ENCODE data around the gene CCSER2. TPM values are rescaled to one million over a fixed set of nuclear protein-coding genes. Genes with fewer than 3 reads are reported as not detected.

Gene CCSER2
- total RNA-seq, 1 experiment from 2014 or later = 28.9 TPM

DNA sequence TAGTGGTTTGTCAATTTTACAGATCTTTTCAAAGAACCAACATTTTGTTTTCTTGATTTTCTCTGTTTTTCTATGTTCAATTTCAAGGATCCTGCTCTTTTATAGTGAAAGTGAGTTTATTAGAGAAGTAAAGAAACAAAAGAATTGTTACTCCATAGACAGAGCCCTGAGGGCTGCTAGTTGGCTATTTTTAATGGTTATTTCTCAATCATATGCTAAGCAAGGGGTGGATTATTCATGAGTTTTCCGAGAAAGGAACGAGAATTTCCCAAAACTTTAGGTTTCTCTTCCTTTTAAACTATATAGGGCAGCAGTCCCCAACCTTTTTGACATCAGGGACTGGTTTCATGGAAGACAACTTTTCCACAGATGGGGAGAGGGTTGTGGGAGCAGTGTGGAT is 165.0 kb downstream of the CCSER2 start:
- intact Hi-C loops (cut with micrococcal nuclease) = loop anchor here (10.0 kb wide), 1 partner anchor 59 kb away; no protein-coding TSS in a partner anchor
- ChIA-PET RAD21 (ENCODE audit: low non-redundant PET in 1 of 2, low total read pairs in 2 of 2, uncharacterized antibody in 2 of 2, unreplicated experiment in 2 of 2) (no interaction called here), POLR2A (no interaction called here), CTCF (no interaction called here)
- TF ChIP-seq POLR2AphosphoS5 (IDR thresholded peaks at IDR 0.05; ENCODE audit: low read depth, low read length) (no peak), SP1 (IDR thresholded peaks at IDR 0.05; ENCODE audit: low read depth) (no peak), ELF1 (IDR thresholded peaks at IDR 0.05; ENCODE audit: borderline replicate concordance, low read depth) (no peak), YY1 (IDR thresholded peaks at IDR 0.05; ENCODE audit: extremely low read depth, insufficient replicate concordance, low read depth, low read length) (no peak), SRF (IDR thresholded peaks at IDR 0.05; ENCODE audit: low read depth) (no peak), CBX3 (IDR thresholded peaks at IDR 0.05; ENCODE audit: low read depth) (no peak), EZH2 (IDR thresholded peaks at IDR 0.05) (no peak), EGR1 (IDR thresholded peaks at IDR 0.05; ENCODE audit: low read depth) (no peak), SIN3A (IDR thresholded peaks at IDR 0.05; ENCODE audit: low read depth) (no peak), POLR2A (IDR thresholded peaks at IDR 0.05; ENCODE audit: borderline replicate concordance, extremely low read depth, insufficient read depth, insufficient read length) (no peak), ZNF274 (IDR thresholded peaks at IDR 0.05; ENCODE audit: low read depth, low read length) (no peak), JUND (IDR thresholded peaks at IDR 0.05) (no peak), ZBTB33 (IDR thresholded peaks at IDR 0.05; ENCODE audit: extremely low read depth, insufficient replicate concordance, low read length) (no peak), RAD21 (IDR thresholded peaks at IDR 0.05; ENCODE audit: low read depth) (no peak), FOSL1 (IDR thresholded peaks at IDR 0.05; ENCODE audit: low read depth) (no peak), MAX (IDR thresholded peaks at IDR 0.05) (no peak), REST (IDR thresholded peaks at IDR 0.05; ENCODE audit: low read depth) (no peak), ZFX (IDR thresholded peaks at IDR 0.05) (no peak), CEBPB (IDR thresholded peaks at IDR 0.05; ENCODE audit: low read depth) (no peak)
- TF ChIP-seq, protein P1, sequence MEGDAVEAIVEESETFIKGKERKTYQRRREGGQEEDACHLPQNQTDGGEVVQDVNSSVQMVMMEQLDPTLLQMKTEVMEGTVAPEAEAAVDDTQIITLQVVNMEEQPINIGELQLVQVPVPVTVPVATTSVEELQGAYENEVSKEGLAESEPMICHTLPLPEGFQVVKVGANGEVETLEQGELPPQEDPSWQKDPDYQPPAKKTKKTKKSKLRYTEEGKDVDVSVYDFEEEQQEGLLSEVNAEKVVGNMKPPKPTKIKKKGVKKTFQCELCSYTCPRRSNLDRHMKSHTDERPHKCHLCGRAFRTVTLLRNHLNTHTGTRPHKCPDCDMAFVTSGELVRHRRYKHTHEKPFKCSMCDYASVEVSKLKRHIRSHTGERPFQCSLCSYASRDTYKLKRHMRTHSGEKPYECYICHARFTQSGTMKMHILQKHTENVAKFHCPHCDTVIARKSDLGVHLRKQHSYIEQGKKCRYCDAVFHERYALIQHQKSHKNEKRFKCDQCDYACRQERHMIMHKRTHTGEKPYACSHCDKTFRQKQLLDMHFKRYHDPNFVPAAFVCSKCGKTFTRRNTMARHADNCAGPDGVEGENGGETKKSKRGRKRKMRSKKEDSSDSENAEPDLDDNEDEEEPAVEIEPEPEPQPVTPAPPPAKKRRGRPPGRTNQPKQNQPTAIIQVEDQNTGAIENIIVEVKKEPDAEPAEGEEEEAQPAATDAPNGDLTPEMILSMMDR (IDR thresholded peaks at IDR 0.05 in 2 of 3, conservative IDR thresholded peaks at IDR 0.05 in 1 of 3; ENCODE audit: borderline replicate concordance in 1 of 3, insufficient read depth in 1 of 3, low read depth in 2 of 3, low read length in 2 of 3) = no peak
- Histone ChIP-seq H3K27me3 (ENCODE audit: insufficient read depth, low read length) (no peaks in the 10 kb centered on the region), H3K36me3 (ENCODE audit: control insufficient read depth in 1 of 2, insufficient read depth in 2 of 2, low read length in 2 of 2) (no peaks in the 10 kb centered on the region), H3K79me2 (ENCODE audit: insufficient read depth, low read length) (peaks cover 5% of the 10 kb centered on the region; the same call in 1 of the 2 replicates), H2AFZ (ENCODE audit: low read depth, low read length, poor library complexity, severe bottlenecking) (no peak overlapping the region), H3K4me2 (ENCODE audit: low read length) (peak overlapping the region; percentile 30), H3K9ac (ENCODE audit: low read length) (no peak overlapping the region), H3K9me3 (ENCODE audit: control insufficient read depth in 1 of 2, insufficient read depth in 1 of 2, low read depth in 1 of 2, low read length in 2 of 2) (no peaks in the 10 kb centered on the region), H3K27ac (ENCODE audit: low read depth, low read length) (no peak overlapping the region; the same call in 1 of the 2 replicates), H3K9me2 (ENCODE audit: insufficient read depth) (no peaks in the 10 kb centered on the region), H3K4me3 (replicated peaks in 1 of 2; ENCODE audit: low read depth in 1 of 2, low read length in 2 of 2) (no peak overlapping the region), H3K4me1 (ENCODE audit: control insufficient read depth in 1 of 2, insufficient read depth in 2 of 2, low read length in 2 of 2) (peaks cover 27 to 32% of the 10 kb centered on the region in 2 experiments), H4K20me1 (ENCODE audit: insufficient read depth) (no peaks in the 10 kb centered on the region)
- no TSS peak for BruUV-seq (replicated peaks)
- DNase-seq (ENCODE audit: low read depth, low spot score) (no peak), ATAC-seq (no peak)
